ENCODE measurements around the gene METAP2. TPM values are rescaled to one million over a fixed set of nuclear protein-coding genes. Genes with fewer than 3 reads are reported as not detected.

Gene METAP2
- total and polyA plus RNA-seq, 2 of the 8 experiments (the other 6 are each of a cell fraction or from before 2014, with no cell fraction given): 41.3 to 114 TPM

DNA sequence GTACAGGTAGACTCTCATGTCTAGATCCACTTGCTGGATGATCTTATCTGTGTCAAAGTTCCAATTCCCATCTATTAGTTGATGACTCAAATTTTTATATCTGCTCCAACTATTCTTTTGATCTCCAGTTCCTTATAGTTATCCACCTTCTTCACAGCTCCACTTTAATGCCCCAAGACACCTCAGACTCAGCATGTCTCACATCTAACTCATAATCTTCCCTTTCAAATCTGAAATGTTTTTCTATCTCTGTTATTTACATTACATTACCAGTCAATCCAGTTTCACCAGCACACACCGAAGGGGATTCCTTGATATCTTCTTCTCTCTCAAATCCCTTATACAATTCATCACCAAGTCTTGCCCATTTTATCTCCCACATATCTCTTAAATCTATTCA lies 3.7 kb upstream of the METAP2 start:
- Histone ChIP-seq H2BK120ac (replicated peaks; ENCODE audit: low read depth, low read length) (no peak overlapping the region), H3K79me1 (ENCODE audit: low read depth, low read length) (peaks cover 2% of the 10 kb centered on the region; the same call in 1 of the 2 replicates), H2BK20ac (ENCODE audit: low read length) (no peak overlapping the region), H3K4me1 (replicated peaks in 1 of 4; ENCODE audit: control insufficient read depth in 3 of 4, insufficient read depth in 4 of 4, low read length in 3 of 4) (no peaks in the 10 kb centered on the region), H2AFZ (ENCODE audit: low read length) (no peak overlapping the region), H4K5ac (ENCODE audit: insufficient read length, low read depth, low read length) (no peak overlapping the region), H3K79me2 (ENCODE audit: control insufficient read depth in 1 of 2, insufficient read depth in 2 of 2, low read length in 2 of 2) (peaks cover 10 to 13% of the 10 kb centered on the region in 2 experiments), H3K4me3 (ENCODE audit: extremely low read depth in 1 of 4, insufficient read depth in 2 of 4, low read depth in 3 of 4, low read length in 4 of 4) (no peak overlapping the region), H3K9me3 (ENCODE audit: insufficient read depth in 2 of 2, low read depth in 1 of 2, low read length in 1 of 2) (no peaks in the 10 kb centered on the region), H3K27ac (ENCODE audit: low read depth, low read length) (no peak overlapping the region), H3K14ac (ENCODE audit: insufficient read length) (no peak overlapping the region), H4K91ac (replicated peaks; ENCODE audit: insufficient read length, low read length) (no peak overlapping the region), H3K36me3 (ENCODE audit: control insufficient read depth in 2 of 4, insufficient read depth in 4 of 4, low read length in 3 of 4) (no peaks in the 10 kb centered on the region), H2AK5ac (ENCODE audit: low read depth, low read length) (no peak overlapping the region), H2BK12ac (ENCODE audit: low read depth, low read length) (no peak overlapping the region), H3K4me2 (ENCODE audit: insufficient read depth in 1 of 2, low read depth in 2 of 2, low read length in 2 of 2) (no peak overlapping the region), H3K9ac (replicated peaks in 1 of 4; ENCODE audit: extremely low read depth in 1 of 4, low read depth in 3 of 4, low read length in 3 of 4) (no peak overlapping the region), H3K56ac (replicated peaks; ENCODE audit: insufficient read length, low read depth, low read length) (no peak overlapping the region), H2BK5ac (ENCODE audit: low read depth, low read length) (no peak overlapping the region), H4K20me1 (replicated peaks in 1 of 2; ENCODE audit: control insufficient read depth in 1 of 2, insufficient read depth in 2 of 2, low read length in 2 of 2) (no peaks in the 10 kb centered on the region), H3K23ac (ENCODE audit: insufficient read length) (no peak overlapping the region), H3K23me2 (ENCODE audit: low read depth, low read length) (peaks cover 8% of the 10 kb centered on the region), H2BK15ac (ENCODE audit: low read length) (no peak overlapping the region), H3K18ac (ENCODE audit: extremely low read depth, low read length) (no peak overlapping the region), H3K4ac (replicated peaks; ENCODE audit: insufficient read length, low read depth, low read length) (no peak overlapping the region), H4K8ac (ENCODE audit: extremely low read depth, insufficient read depth, low read length) (no peak overlapping the region), H3K27me3 (replicated peaks in 1 of 4; ENCODE audit: control insufficient read depth in 3 of 4, extremely low read depth in 1 of 4, insufficient read depth in 3 of 4, low read length in 3 of 4) (no peaks in the 10 kb centered on the region)
- WGBS, 2 experiments (ENCODE audit: extremely low coverage in 1 of 2, insufficient coverage in 1 of 2, insufficient read length in 1 of 2, insufficient replicate concordance in 2 of 2, low coverage in 1 of 2, low lambda C conversion rate in 2 of 2, missing lambda C conversion rate in 1 of 2): 90% methylated on average over 1 of the region's 1 CpG; no CpG with 5 or more reads in 1 of the 2 experiments
- FAIRE-seq: no peak
- POLR2A ChIA-PET (ENCODE audit: partially characterized antibody): no interaction called here
- TF ChIP-seq SP1 (IDR thresholded peaks at IDR 0.05; ENCODE audit: low read depth, low read length) (no peak), HDAC6 (IDR thresholded peaks at IDR 0.05; ENCODE audit: low read depth, low read length) (no peak), RFX5 (IDR thresholded peaks at IDR 0.05; ENCODE audit: borderline replicate concordance, low read depth, low read length) (no peak), TAF7 (optimal IDR thresholded peaks at IDR 0.05; ENCODE audit: borderline replicate concordance, low read depth, low read length) (no peak), POLR2A (IDR thresholded peaks at IDR 0.05; ENCODE audit: control extremely low read depth in 1 of 2, low read depth in 2 of 2, low read length in 2 of 2) (no peak)
- CTCF ChIA-PET (ENCODE audit: partially characterized antibody): no interaction called here
- DNase-seq (ENCODE audit: low read depth in 1 of 2, low spot score in 2 of 2): no peak

All from H1 (cell line).